SK-N-SH (cell line): ENCODE measurements around the gene TGFBI. TPM values are rescaled to one million over a fixed set of nuclear protein-coding genes. Genes with fewer than 3 reads are reported as not detected.

Source experiments
- CTCF ChIP-seq: fragments of 200-600 bp; sonication (generic); IDR thresholded peaks from 2 replicates; pipeline ENCODE4 v1.6.1; 2017; ENCODE audit warnings: antibody characterized with exemption, mild to moderate bottlenecking, moderate library complexity
- ELF1 ChIP-seq: IDR thresholded peaks from 2 replicates; pipeline ENCODE4 v1.4.0; 2012
- EP300 ChIP-seq, 2 experiments: IDR thresholded peaks; 2 replicates each; pipeline versions ENCODE4 v1.4.0 to v1.6.1; 2012; ENCODE audit warnings: borderline replicate concordance in 1 of 2, low read depth in 1 of 2, low read length in 1 of 2
- EZH2phosphoT487 ChIP-seq: fragments of 200-600 bp; sonication (generic); IDR thresholded peaks from 2 replicates; pipeline ENCODE4 v1.6.1; 2017; ENCODE audit warnings: low read depth, mixed run types, mild to moderate bottlenecking, antibody characterized with exemption, moderate library complexity, borderline replicate concordance
- FOXJ3 ChIP-seq: sonication (generic); formaldehyde crosslinking; IDR thresholded peaks from 2 replicates; pipeline ENCODE4 v1.5.1; 2020; ENCODE audit warnings: mild to moderate bottlenecking, missing genetic modification reagents
- FOXM1 ChIP-seq: IDR thresholded peaks from 2 replicates; pipeline ENCODE4 v1.4.0; 2012; ENCODE audit warnings: low read depth, mild to moderate bottlenecking
- GABPA ChIP-seq: IDR thresholded peaks from 2 replicates; pipeline ENCODE4 v1.4.0; 2012; ENCODE audit warnings: low read depth, mild to moderate bottlenecking
- GATA2 ChIP-seq: sonication (generic); formaldehyde crosslinking; IDR thresholded peaks from 2 replicates; pipeline ENCODE4 v1.5.0; 2020; ENCODE audit warnings: mild to moderate bottlenecking, missing genetic modification reagents
- MEF2A ChIP-seq: IDR thresholded peaks from 2 replicates; pipeline ENCODE4 v1.4.0; 2012; ENCODE audit warnings: low read depth, borderline replicate concordance
- NFIC ChIP-seq: IDR thresholded peaks from 2 replicates; pipeline ENCODE4 v1.4.0; 2012; ENCODE audit warnings: borderline replicate concordance
- NRF1 ChIP-seq: IDR thresholded peaks from 2 replicates; pipeline ENCODE4 v1.6.1; 2012; ENCODE audit warnings: low read depth, mild to moderate bottlenecking, low read length
- RAD21 ChIP-seq: IDR thresholded peaks from 2 replicates; pipeline ENCODE4 v1.6.1; 2012; ENCODE audit warnings: mild to moderate bottlenecking, low read length
- RCOR1 ChIP-seq: fragments of 150-350 bp; IDR thresholded peaks from 2 replicates; pipeline ENCODE4 v1.6.1; 2017; ENCODE audit warnings: antibody characterized with exemption, low read length
- RFX5 ChIP-seq: IDR thresholded peaks from 2 replicates; pipeline ENCODE4 v1.6.1; 2012; ENCODE audit warnings: mild to moderate bottlenecking, improper control_type of control experiment, low read length
- SIN3A ChIP-seq: IDR thresholded peaks from 2 replicates; pipeline ENCODE4 v1.6.1; 2012; ENCODE audit warnings: low read depth, mild to moderate bottlenecking, low read length, moderate library complexity, borderline replicate concordance
- SMC3 ChIP-seq: IDR thresholded peaks from 2 replicates; pipeline ENCODE4 v1.6.1; 2012; ENCODE audit warnings: low read depth, low read length, improper control_type of control experiment
- polyA plus RNA-seq, 3 experiments: library from polyadenylated mRNA; depleted of rRNA; stranded (reverse); fragments of >200 nt; gene quantifications; 2 replicates each; pipeline ENCODE4 v1.2.3, GENCODE V29; 2012
- TF ChIP-seq, protein P1 (sequence below): fragments of 150-350 bp; IDR thresholded peaks from 2 replicates; pipeline ENCODE4 v1.6.1; 2017; ENCODE audit warnings: antibody characterized with exemption, low read length, low read depth, borderline replicate concordance
- TF ChIP-seq, protein P2 (sequence below): IDR thresholded peaks from 2 replicates; pipeline ENCODE4; 2012
- TF ChIP-seq, protein P3 (sequence below): IDR thresholded peaks from 2 replicates; pipeline ENCODE4 v1.6.1; 2012; ENCODE audit warnings: mild to moderate bottlenecking, low read depth, low read length, moderate library complexity
- TF ChIP-seq, protein P4 (sequence below): IDR thresholded peaks from 2 replicates; pipeline ENCODE4 v1.4.0; 2012; ENCODE audit warnings: low read depth, borderline replicate concordance

The TGFBI gene
- polyA plus RNA-seq, 1 of the 3 experiments (the other 2 are of a cell fraction): 2,678 TPM

DNA sequence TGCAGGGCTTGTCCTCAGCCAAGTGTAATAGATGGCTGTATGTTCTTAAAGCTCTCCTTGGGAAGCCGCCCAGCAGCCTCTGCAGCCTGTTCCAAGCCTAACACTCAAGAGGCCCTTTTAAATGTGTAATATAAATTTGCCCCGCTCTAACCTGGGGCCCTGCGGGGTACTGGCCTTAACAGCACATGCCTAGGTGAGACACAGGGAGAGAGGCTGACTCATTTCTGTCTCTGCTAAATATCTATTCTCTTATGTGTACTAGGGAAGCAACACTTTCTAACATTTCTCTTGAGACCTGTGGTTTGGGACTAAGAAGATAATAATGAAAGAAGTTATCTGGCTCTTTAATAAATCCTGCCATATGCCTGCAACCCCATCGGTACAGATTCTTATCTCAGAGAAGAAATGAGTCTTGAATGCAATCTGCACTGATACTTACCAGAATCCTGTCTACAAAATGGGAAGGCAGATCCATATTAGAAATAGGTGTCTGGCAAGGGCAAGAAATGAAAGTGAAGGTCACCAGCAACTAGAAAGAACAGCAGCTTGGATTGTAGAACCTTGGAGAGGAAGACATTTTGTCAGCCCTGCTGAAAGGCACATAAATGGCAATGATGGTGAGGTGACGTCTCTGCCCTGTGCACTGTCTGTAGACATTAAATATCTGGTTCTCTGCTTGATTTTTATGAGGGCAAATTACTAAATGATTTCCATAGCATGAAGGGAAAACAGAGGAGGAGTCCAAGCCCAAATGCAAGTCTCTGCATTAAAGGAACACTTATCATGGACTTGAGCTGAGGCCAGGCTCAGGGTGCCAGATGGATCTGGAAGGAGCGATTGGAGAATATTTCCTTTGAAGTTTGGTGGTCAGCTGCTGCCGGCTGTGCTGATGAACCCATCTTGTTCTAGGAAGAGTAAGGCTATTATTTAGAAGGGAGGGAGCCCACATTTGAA lies 14.5 kb upstream of the TGFBI start (continued):
- TF ChIP-seq, protein P1, sequence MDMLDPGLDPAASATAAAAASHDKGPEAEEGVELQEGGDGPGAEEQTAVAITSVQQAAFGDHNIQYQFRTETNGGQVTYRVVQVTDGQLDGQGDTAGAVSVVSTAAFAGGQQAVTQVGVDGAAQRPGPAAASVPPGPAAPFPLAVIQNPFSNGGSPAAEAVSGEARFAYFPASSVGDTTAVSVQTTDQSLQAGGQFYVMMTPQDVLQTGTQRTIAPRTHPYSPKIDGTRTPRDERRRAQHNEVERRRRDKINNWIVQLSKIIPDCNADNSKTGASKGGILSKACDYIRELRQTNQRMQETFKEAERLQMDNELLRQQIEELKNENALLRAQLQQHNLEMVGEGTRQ: no peak
- TF ChIP-seq, protein P2, sequence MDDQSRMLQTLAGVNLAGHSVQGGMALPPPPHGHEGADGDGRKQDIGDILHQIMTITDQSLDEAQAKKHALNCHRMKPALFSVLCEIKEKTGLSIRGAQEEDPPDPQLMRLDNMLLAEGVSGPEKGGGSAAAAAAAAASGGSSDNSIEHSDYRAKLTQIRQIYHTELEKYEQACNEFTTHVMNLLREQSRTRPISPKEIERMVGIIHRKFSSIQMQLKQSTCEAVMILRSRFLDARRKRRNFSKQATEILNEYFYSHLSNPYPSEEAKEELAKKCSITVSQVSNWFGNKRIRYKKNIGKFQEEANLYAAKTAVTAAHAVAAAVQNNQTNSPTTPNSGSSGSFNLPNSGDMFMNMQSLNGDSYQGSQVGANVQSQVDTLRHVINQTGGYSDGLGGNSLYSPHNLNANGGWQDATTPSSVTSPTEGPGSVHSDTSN: peak; percentile 97
- no peak for TF ChIP-seq RAD21
- TF ChIP-seq FOXJ3 (CRISPR knock-in tag): no peak
- no peak for TF ChIP-seq SMC3
- TF ChIP-seq EZH2phosphoT487: no peak
- TF ChIP-seq MEF2A: no peak
- TF ChIP-seq EP300 (IDR thresholded peaks at IDR 0.05; ENCODE audit: borderline replicate concordance in 1 of 2, low read depth in 1 of 2, low read length in 1 of 2): peak; percentile 89 to 99
- peak; percentile 55; the same call in 1 of the 2 replicates for TF ChIP-seq SIN3A
- peak; percentile 94 for TF ChIP-seq NFIC
- TF ChIP-seq NRF1: no peak
- TF ChIP-seq FOXM1: peak; percentile 99
- no peak for TF ChIP-seq CTCF
- no peak; the same call in 1 of the 2 replicates for TF ChIP-seq ELF1
- TF ChIP-seq GABPA: peak; percentile 21; the same call in 1 of the 2 replicates
- no peak for TF ChIP-seq GATA2 (CRISPR knock-in tag)
- TF ChIP-seq, protein P3, sequence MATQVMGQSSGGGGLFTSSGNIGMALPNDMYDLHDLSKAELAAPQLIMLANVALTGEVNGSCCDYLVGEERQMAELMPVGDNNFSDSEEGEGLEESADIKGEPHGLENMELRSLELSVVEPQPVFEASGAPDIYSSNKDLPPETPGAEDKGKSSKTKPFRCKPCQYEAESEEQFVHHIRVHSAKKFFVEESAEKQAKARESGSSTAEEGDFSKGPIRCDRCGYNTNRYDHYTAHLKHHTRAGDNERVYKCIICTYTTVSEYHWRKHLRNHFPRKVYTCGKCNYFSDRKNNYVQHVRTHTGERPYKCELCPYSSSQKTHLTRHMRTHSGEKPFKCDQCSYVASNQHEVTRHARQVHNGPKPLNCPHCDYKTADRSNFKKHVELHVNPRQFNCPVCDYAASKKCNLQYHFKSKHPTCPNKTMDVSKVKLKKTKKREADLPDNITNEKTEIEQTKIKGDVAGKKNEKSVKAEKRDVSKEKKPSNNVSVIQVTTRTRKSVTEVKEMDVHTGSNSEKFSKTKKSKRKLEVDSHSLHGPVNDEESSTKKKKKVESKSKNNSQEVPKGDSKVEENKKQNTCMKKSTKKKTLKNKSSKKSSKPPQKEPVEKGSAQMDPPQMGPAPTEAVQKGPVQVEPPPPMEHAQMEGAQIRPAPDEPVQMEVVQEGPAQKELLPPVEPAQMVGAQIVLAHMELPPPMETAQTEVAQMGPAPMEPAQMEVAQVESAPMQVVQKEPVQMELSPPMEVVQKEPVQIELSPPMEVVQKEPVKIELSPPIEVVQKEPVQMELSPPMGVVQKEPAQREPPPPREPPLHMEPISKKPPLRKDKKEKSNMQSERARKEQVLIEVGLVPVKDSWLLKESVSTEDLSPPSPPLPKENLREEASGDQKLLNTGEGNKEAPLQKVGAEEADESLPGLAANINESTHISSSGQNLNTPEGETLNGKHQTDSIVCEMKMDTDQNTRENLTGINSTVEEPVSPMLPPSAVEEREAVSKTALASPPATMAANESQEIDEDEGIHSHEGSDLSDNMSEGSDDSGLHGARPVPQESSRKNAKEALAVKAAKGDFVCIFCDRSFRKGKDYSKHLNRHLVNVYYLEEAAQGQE: 0 out of 2 replicates have a peak, but pooled peaks have one; percentile 12
- no peak for TF ChIP-seq RFX5
- no peak for TF ChIP-seq RCOR1
- TF ChIP-seq, protein P4, sequence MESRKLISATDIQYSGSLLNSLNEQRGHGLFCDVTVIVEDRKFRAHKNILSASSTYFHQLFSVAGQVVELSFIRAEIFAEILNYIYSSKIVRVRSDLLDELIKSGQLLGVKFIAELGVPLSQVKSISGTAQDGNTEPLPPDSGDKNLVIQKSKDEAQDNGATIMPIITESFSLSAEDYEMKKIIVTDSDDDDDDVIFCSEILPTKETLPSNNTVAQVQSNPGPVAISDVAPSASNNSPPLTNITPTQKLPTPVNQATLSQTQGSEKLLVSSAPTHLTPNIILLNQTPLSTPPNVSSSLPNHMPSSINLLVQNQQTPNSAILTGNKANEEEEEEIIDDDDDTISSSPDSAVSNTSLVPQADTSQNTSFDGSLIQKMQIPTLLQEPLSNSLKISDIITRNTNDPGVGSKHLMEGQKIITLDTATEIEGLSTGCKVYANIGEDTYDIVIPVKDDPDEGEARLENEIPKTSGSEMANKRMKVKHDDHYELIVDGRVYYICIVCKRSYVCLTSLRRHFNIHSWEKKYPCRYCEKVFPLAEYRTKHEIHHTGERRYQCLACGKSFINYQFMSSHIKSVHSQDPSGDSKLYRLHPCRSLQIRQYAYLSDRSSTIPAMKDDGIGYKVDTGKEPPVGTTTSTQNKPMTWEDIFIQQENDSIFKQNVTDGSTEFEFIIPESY: 0 out of 2 replicates have a peak, but pooled peaks have one; percentile 83
